Esophagus muscularis mucosa (tissue), 3 donors: ENCODE data around the gene FANCE.

Source experiments
- CTCF ChIP-seq, 3 experiments: fragments of 200-600 bp in 2 of 3; fragments of 450-650 bp in 1 of 3; sonication (generic) in 2 of 3; IDR thresholded peaks; one replicate each; pipeline ENCODE4 v1.5.1; 2017 to 2019; ENCODE audit warnings: antibody characterized with exemption in 3 of 3, mild to moderate bottlenecking in 2 of 3, moderate library complexity in 1 of 3
- EP300 ChIP-seq: sonication (generic); formaldehyde crosslinking; IDR thresholded peaks from one replicate; pipeline ENCODE4 v1.6.1; 2017; ENCODE audit warnings: antibody characterized with exemption

GRCh38 chr6:35507221-35507620 is 55.1 kb downstream of the FANCE start:
- no peak for TF ChIP-seq CTCF (IDR thresholded peaks at IDR 0.05)
- TF ChIP-seq EP300: no peak
